Uterus (tissue), 4 donors: ENCODE results near the gene AUTS2. TPM values are rescaled to one million over a fixed set of nuclear protein-coding genes. Genes with fewer than 3 reads are reported as not detected.

Experiments
- DNase-seq, 2 donors: peaks; one replicate each; pipeline ENCODE4 v3.0.0-alpha.2; 2019 to 2020
- H3K27ac ChIP-seq, 2 donors: fragments of 200-600 bp; sonication (generic); 1 replicate in 1 of 2; 2 replicates in 1 of 2; pipeline ENCODE4 v1.5.1; 2016 to 2018
- H3K27me3 ChIP-seq, 2 donors: fragments of 200-600 bp; sonication (generic); one replicate each; pipeline ENCODE4 v1.5.1; 2018 to 2019; ENCODE audit warnings: control low read depth in 1 of 2
- H3K36me3 ChIP-seq, 2 donors: fragments of 200-600 bp; sonication (generic); one replicate each; pipeline ENCODE4 v1.5.1; 2019; ENCODE audit warnings: control low read depth in 1 of 2
- H3K4me1 ChIP-seq, 2 donors: fragments of 200-600 bp; sonication (generic); one replicate each; pipeline ENCODE4 v1.5.1; 2018 to 2019; ENCODE audit warnings: control low read depth in 1 of 2
- H3K4me3 ChIP-seq, 2 donors: fragments of 200-600 bp; sonication (generic); 1 replicate in 1 of 2; 2 replicates in 1 of 2; pipeline ENCODE4 v1.5.1; 2018 to 2019; ENCODE audit warnings: mild to moderate bottlenecking in 1 of 2
- H3K9me3 ChIP-seq, 2 donors: fragments of 200-600 bp; sonication (generic); one replicate each; pipeline ENCODE4 v1.5.1; 2019; ENCODE audit warnings: control low read depth in 1 of 2
- POLR2A ChIP-seq, 2 donors: fragments of 450-650 bp; IDR thresholded peaks; one replicate each; pipeline ENCODE4 v1.6.1; 2016; ENCODE audit warnings: antibody characterized with exemption in 2 of 2, mild to moderate bottlenecking in 1 of 2, moderate library complexity in 1 of 2
- intact Hi-C: fragments of 100-400 bp; cut with DNase I; formaldehyde crosslinking; loops from one replicate; pipeline ENCODE4 v1.15.1; 2023; ENCODE audit warnings: low total_unique reads
- total RNA-seq, 4 donors: library from RNA; depleted of rRNA in 3 of 4; stranded (reverse); fragments of >200 nt in 3 of 4; gene quantifications; one replicate each; pipeline versions ENCODE4 v1.1.0 to v1.2.4, GENCODE V29; 2014 to 2023
- TF ChIP-seq, protein P1 (sequence below), 4 experiments: fragments of 200-600 bp in 2 of 4; fragments of 450-650 bp in 2 of 4; sonication (generic) in 2 of 4; IDR thresholded peaks; one replicate each; pipeline ENCODE4 v1.5.1; 2016 to 2019; ENCODE audit warnings: antibody characterized with exemption in 4 of 4, mild to moderate bottlenecking in 2 of 4, moderate library complexity in 1 of 4
- donor health status: DM: yes; HTN: yes; CAD: no.

AUTS2 gene
- total RNA-seq, 4 donors from 2014 or later: 10.5 to 58.2 (median 30.0) TPM

DNA sequence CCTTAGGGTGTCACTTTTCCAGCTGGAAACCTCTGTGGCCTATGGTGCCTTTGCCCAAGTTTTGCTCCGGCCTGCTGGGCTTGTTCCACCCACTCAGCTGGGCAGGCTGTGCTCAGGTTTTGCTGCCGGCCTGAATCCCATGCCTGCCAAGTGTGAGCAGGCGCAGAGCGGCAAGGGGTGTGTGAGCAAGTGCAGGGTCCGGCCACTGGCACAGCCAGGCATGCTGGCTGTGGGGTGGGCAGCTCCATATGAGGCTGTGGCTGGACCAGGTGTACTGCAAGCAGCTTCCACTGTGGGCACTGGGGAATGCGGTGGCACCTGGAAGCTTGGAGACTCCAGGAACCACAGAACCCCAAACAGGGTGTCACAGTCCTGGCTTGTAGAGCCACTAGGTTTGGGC lies 92.1 kb downstream of the AUTS2 start:
- no peak for DNase-seq
- Histone ChIP-seq H3K4me3 (no peak overlapping the region), H3K27ac (no peak overlapping the region), H3K9me3 (no peaks in the 10 kb centered on the region), H3K36me3 (no peaks in the 10 kb centered on the region), H3K4me1 (no peaks in the 10 kb centered on the region), H3K27me3 (no peaks in the 10 kb centered on the region)
- TF ChIP-seq POLR2A (IDR thresholded peaks at IDR 0.05): no peak
- TF ChIP-seq, protein P1, sequence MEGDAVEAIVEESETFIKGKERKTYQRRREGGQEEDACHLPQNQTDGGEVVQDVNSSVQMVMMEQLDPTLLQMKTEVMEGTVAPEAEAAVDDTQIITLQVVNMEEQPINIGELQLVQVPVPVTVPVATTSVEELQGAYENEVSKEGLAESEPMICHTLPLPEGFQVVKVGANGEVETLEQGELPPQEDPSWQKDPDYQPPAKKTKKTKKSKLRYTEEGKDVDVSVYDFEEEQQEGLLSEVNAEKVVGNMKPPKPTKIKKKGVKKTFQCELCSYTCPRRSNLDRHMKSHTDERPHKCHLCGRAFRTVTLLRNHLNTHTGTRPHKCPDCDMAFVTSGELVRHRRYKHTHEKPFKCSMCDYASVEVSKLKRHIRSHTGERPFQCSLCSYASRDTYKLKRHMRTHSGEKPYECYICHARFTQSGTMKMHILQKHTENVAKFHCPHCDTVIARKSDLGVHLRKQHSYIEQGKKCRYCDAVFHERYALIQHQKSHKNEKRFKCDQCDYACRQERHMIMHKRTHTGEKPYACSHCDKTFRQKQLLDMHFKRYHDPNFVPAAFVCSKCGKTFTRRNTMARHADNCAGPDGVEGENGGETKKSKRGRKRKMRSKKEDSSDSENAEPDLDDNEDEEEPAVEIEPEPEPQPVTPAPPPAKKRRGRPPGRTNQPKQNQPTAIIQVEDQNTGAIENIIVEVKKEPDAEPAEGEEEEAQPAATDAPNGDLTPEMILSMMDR (IDR thresholded peaks at IDR 0.05): no peak
- intact Hi-C loops: no loop called here

DNA sequence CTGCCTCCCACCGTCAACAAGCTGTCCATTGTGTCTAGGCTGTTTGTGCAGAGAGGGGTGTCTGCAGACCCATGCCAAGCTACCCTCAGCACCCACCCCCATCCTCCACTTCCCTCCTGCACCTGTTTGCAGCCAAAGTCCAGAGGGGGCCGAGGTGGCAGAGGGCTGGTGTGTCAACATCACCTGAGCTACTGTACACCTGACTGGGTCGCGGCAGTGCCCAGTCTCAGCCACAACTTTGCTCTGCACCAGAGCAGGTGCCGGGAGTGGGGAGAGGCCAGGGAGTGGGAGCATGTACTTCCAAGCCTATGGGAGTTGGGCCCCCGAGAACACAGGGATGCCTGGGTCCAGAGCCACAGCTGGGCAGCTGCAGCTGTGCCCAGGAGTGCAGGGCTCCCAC lies 93.1 kb downstream of the AUTS2 start:
- no peak overlapping the region for H3K27ac ChIP-seq
- DNase-seq: no peak
- intact Hi-C loops: no loop called here
- no peaks in the 10 kb centered on the region for H3K36me3 ChIP-seq
- no peaks in the 10 kb centered on the region for H3K9me3 ChIP-seq
- H3K4me3 ChIP-seq: no peak overlapping the region
- H3K4me1 ChIP-seq: no peaks in the 10 kb centered on the region
- no peaks in the 10 kb centered on the region for H3K27me3 ChIP-seq
- TF ChIP-seq POLR2A (IDR thresholded peaks at IDR 0.05): no peak
- TF ChIP-seq, protein P1 (IDR thresholded peaks at IDR 0.05): no peak

- no peak overlapping the region for H3K4me3 ChIP-seq
- no peaks in the 10 kb centered on the region for H3K36me3 ChIP-seq
- TF ChIP-seq POLR2A (IDR thresholded peaks at IDR 0.05): no peak
- TF ChIP-seq, protein P1 (IDR thresholded peaks at IDR 0.05): no peak
- no peak overlapping the region for H3K27ac ChIP-seq
- no peaks in the 10 kb centered on the region for H3K27me3 ChIP-seq
- intact Hi-C loops: no loop called here
- H3K4me1 ChIP-seq: no peaks in the 10 kb centered on the region
- no peaks in the 10 kb centered on the region for H3K9me3 ChIP-seq
- no peak for DNase-seq
These were observed 93.5 kb downstream of the AUTS2 start for GRCh38 chr7:69691734-69692133.

GRCh38 chr7:69692611-69693010 lies 94.3 kb downstream of the AUTS2 start:
- DNase-seq: no peak
- Histone ChIP-seq H3K27ac (no peak overlapping the region), H3K9me3 (no peaks in the 10 kb centered on the region), H3K4me1 (no peaks in the 10 kb centered on the region), H3K36me3 (no peaks in the 10 kb centered on the region), H3K27me3 (no peaks in the 10 kb centered on the region), H3K4me3 (no peak overlapping the region)
- intact Hi-C loops: no loop called here
- TF ChIP-seq, protein P1 (IDR thresholded peaks at IDR 0.05): no peak
- no peak for TF ChIP-seq POLR2A (IDR thresholded peaks at IDR 0.05)

DNA sequence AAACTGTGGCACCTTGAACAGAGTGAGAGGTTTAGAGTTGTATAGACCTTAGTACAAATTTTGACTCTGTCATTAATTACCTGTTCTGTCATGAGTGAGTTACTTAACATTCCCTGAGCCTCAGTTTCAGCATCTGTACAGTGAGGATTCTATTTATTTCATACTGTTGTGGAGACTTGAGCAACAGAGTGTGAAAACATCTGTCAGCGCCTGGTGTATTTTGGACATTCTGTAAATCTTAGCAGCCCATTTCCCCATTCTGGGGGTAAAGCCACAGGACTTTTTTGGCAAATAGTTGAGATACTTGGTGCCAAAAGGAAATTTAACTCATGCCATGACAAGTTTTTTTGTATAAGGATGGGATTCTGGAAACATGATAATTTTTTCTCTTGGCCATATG lies 94.8 kb downstream of the AUTS2 start:
- no peak overlapping the region for H3K27ac ChIP-seq
- H3K4me3 ChIP-seq: no peak overlapping the region
- no peak for TF ChIP-seq POLR2A (IDR thresholded peaks at IDR 0.05)
- TF ChIP-seq, protein P1 (IDR thresholded peaks at IDR 0.05): no peak
- DNase-seq: no peak
- H3K27me3 ChIP-seq: no peaks in the 10 kb centered on the region
- H3K36me3 ChIP-seq: no peaks in the 10 kb centered on the region
- no peaks in the 10 kb centered on the region for H3K4me1 ChIP-seq
- intact Hi-C loops: no loop called here
- no peaks in the 10 kb centered on the region for H3K9me3 ChIP-seq
